ENCODE data around the gene CCN5. TPM values are rescaled to one million over a fixed set of nuclear protein-coding genes. Genes with fewer than 3 reads are reported as not detected.

The CCN5 gene
- total and polyA plus RNA-seq, 8 donors, result 0.14 to 6.4 (median 1.6) TPM

GRCh38 chr20:44748005-44748370 is 32.8 kb downstream of the CCN5 start:
- peak overlapping the region in 1 of 4 donors; percentile 74 for H3K27ac ChIP-seq
- no peak for FAIRE-seq
- no peak for ATAC-seq

DNA sequence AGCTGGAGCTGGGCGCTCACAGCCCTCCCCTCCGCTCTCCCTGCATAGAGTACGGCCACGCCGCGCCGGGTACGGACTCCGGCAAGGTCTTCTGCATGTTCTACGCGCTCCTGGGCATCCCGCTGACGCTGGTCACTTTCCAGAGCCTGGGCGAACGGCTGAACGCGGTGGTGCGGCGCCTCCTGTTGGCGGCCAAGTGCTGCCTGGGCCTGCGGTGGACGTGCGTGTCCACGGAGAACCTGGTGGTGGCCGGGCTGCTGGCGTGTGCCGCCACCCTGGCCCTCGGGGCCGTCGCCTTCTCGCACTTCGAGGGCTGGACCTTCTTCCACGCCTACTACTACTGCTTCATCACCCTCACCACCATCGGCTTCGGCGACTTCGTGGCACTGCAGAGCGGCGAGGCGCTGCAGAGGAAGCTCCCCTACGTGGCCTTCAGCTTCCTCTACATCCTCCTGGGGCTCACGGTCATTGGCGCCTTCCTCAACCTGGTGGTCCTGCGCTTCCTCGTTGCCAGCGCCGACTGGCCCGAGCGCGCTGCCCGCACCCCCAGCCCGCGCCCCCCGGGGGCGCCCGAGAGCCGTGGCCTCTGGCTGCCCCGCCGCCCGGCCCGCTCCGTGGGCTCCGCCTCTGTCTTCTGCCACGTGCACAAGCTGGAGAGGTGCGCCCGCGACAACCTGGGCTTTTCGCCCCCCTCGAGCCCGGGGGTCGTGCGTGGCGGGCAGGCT is 35.1 kb downstream of the CCN5 start:
- FAIRE-seq, result no peak
- Histone ChIP-seq H3K4me1 (peaks cover 0 to 16% (median 0%) of the 10 kb centered on the region in 3 donors), H3K27me3 (no peaks in the 10 kb centered on the region), H3K27ac (no peak overlapping the region), H3K9me3 (no peaks in the 10 kb centered on the region), H3K36me3 (no peaks in the 10 kb centered on the region), H3K4me3 (no peak overlapping the region)
- DNase-seq, result peak in 2 of 6 donors; percentile 17 to 63
- intact Hi-C loops (cut with DNase I), result no loop called here
- ATAC-seq, result no peak
- 39 to 74% methylated on average over 66 to 73 of the region's 73 CpGs for WGBS, 2 donors
- TF ChIP-seq, protein P1, sequence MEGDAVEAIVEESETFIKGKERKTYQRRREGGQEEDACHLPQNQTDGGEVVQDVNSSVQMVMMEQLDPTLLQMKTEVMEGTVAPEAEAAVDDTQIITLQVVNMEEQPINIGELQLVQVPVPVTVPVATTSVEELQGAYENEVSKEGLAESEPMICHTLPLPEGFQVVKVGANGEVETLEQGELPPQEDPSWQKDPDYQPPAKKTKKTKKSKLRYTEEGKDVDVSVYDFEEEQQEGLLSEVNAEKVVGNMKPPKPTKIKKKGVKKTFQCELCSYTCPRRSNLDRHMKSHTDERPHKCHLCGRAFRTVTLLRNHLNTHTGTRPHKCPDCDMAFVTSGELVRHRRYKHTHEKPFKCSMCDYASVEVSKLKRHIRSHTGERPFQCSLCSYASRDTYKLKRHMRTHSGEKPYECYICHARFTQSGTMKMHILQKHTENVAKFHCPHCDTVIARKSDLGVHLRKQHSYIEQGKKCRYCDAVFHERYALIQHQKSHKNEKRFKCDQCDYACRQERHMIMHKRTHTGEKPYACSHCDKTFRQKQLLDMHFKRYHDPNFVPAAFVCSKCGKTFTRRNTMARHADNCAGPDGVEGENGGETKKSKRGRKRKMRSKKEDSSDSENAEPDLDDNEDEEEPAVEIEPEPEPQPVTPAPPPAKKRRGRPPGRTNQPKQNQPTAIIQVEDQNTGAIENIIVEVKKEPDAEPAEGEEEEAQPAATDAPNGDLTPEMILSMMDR (IDR thresholded peaks at IDR 0.05), result no peak

More at GRCh38 chr20:44748005-44748370, 32.8 kb downstream of the CCN5 start:
- WGBS, 2 donors, result 75 to 88% methylated on average over 3 of the region's 3 CpGs
- no peaks in the 10 kb centered on the region for H3K36me3 ChIP-seq
- intact Hi-C loops (cut with DNase I), result loop anchor here in 2 of 3 donors (5.0 kb wide), 2 partner anchors 114 to 119 kb away; no protein-coding TSS in a partner anchor
- DNase-seq, result peak in 1 of 6 donors; percentile 23
- H3K27me3 ChIP-seq, result no peaks in the 10 kb centered on the region
- H3K9me3 ChIP-seq, result no peaks in the 10 kb centered on the region
- H3K4me3 ChIP-seq, result no peak overlapping the region
- TF ChIP-seq, protein P1 (IDR thresholded peaks at IDR 0.05), result no peak
- H3K4me1 ChIP-seq, result peaks cover 0 to 16% (median 0%) of the 10 kb centered on the region in 3 donors

DNA sequence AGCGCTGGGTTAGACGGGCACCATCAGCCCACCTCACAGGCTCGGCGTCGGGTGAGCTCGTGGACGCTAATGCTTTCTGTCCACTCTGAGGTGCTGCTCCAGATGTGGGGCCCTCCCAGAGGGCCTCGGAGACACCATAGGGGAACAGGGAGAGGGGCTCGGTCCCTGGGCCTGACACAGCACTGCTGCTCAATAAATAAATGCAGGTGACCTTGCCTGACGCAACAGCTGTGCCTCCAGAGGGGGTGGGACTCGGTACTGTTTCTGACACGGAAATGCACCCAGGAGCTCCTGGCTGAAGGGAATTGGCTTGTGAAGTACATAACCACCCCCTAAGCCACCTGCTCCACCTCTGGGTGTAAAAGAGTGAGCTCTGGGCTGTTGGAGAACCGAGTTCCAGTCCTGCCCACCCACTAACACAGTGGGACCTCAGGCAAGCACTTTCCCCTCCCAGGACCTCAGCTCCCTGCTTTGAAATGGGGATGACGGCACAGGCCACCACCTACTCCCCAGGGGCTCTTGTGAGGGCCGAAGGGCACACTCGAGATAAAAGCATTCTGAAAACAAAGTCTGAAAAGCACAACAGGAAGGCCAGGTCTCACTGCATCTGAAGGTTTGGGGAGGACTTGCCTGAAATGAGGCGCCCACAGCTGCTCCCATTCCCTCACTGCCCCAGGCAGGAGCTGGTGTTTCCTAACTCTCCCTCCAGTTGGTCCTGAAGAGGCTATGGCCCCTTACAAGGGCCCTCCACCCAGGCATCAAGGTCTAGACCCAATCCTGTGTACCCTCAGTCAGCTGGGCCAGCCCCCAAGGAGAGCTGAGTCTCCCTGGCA is 37.1 kb downstream of the CCN5 start:
- no peak for FAIRE-seq
- TF ChIP-seq, protein P1 (IDR thresholded peaks at IDR 0.05), result no peak
- H3K27me3 ChIP-seq, result no peaks in the 10 kb centered on the region
- H3K36me3 ChIP-seq, result no peaks in the 10 kb centered on the region
- H3K9me3 ChIP-seq, result no peaks in the 10 kb centered on the region
- ATAC-seq, result no peak
- intact Hi-C loops (cut with DNase I), result no loop called here
- H3K4me1 ChIP-seq, result peaks cover 0 to 2% (median 0%) of the 10 kb centered on the region in 3 donors
- no peak overlapping the region for H3K27ac ChIP-seq
- DNase-seq, result no peak
- H3K4me3 ChIP-seq, result no peak overlapping the region
- WGBS, 2 donors, result 64 to 66% methylated on average over 17 of the region's 17 CpGs

GRCh38 chr20:44754554-44754953 is 39.4 kb downstream of the CCN5 start:
- no peak for DNase-seq
- H3K27me3 ChIP-seq, result no peaks in the 10 kb centered on the region
- no peak for FAIRE-seq
- no peak overlapping the region for H3K4me3 ChIP-seq
- no peak for ATAC-seq
- intact Hi-C loops (cut with DNase I), result no loop called here
- 68 to 77% methylated on average over 6 to 7 of the region's 7 CpGs for WGBS, 2 donors
- H3K9me3 ChIP-seq, result no peaks in the 10 kb centered on the region
- H3K4me1 ChIP-seq, result no peaks in the 10 kb centered on the region
- TF ChIP-seq, protein P1 (IDR thresholded peaks at IDR 0.05), result no peak
- H3K27ac ChIP-seq, result no peak overlapping the region
- H3K36me3 ChIP-seq, result no peaks in the 10 kb centered on the region
